WERI-Rb-1 (cell line): ENCODE data around the gene MAD1L1.
"Not testable (repeated sequence)": the region's sequence is repeated elsewhere in the genome, so short reads cannot be mapped to it uniquely, and the experiment has no call there.

Source experiments
- DNase-seq: peaks from one replicate; pipeline ENCODE4 v3.0.0-alpha.2; 2020
- H3K27ac ChIP-seq: fragments of 250-450 bp; sonication (Bioruptor Pico); 2 replicates; pipeline ENCODE4 v1.5.1; 2020; ENCODE audit warnings: mild to moderate bottlenecking, moderate library complexity
- H3K27me3 ChIP-seq: fragments of 250-450 bp; sonication (Bioruptor Pico); 2 replicates; pipeline ENCODE4 v1.5.1; 2021; ENCODE audit warnings: mild to moderate bottlenecking, low read depth, moderate library complexity; ENCODE audit not compliant: insufficient read depth, severe bottlenecking
- H3K36me3 ChIP-seq: fragments of 250-450 bp; sonication (Bioruptor Pico); 2 replicates; pipeline ENCODE4 v1.5.1; 2020; ENCODE audit warnings: mild to moderate bottlenecking, moderate library complexity
- H3K4me3 ChIP-seq: 2 replicates; pipeline ENCODE4 v1.5.1; 2011; ENCODE audit warnings: low read depth, mild to moderate bottlenecking, control low read depth, low read length
- H3K9me3 ChIP-seq: fragments of 250-450 bp; sonication (Bioruptor Pico); 2 replicates; pipeline ENCODE4 v1.5.1; 2021; ENCODE audit warnings: mild to moderate bottlenecking, moderate library complexity; ENCODE audit not compliant: severe bottlenecking
- TF ChIP-seq, protein P1 (sequence below): IDR thresholded peaks from 2 replicates; pipeline ENCODE4 v1.5.1; 2011; ENCODE audit warnings: low read depth, mild to moderate bottlenecking, control low read depth, inconsistent platforms, low read length

MAD1L1 gene

GRCh38 chr7:1844336-1844950 lies 388.3 kb downstream of the MAD1L1 start:
- Histone ChIP-seq H3K27me3 (no peaks in the 10 kb centered on the region), H3K4me3 (no peak overlapping the region), H3K36me3 (no peaks in the 10 kb centered on the region; the same call in 1 of the 2 replicates), H3K9me3 (no peaks in the 10 kb centered on the region), H3K27ac (no peak overlapping the region)
- DNase-seq: peak; percentile 18
- TF ChIP-seq, protein P1, sequence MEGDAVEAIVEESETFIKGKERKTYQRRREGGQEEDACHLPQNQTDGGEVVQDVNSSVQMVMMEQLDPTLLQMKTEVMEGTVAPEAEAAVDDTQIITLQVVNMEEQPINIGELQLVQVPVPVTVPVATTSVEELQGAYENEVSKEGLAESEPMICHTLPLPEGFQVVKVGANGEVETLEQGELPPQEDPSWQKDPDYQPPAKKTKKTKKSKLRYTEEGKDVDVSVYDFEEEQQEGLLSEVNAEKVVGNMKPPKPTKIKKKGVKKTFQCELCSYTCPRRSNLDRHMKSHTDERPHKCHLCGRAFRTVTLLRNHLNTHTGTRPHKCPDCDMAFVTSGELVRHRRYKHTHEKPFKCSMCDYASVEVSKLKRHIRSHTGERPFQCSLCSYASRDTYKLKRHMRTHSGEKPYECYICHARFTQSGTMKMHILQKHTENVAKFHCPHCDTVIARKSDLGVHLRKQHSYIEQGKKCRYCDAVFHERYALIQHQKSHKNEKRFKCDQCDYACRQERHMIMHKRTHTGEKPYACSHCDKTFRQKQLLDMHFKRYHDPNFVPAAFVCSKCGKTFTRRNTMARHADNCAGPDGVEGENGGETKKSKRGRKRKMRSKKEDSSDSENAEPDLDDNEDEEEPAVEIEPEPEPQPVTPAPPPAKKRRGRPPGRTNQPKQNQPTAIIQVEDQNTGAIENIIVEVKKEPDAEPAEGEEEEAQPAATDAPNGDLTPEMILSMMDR: peak; percentile 29; the same call in 1 of the 2 replicates

DNA sequence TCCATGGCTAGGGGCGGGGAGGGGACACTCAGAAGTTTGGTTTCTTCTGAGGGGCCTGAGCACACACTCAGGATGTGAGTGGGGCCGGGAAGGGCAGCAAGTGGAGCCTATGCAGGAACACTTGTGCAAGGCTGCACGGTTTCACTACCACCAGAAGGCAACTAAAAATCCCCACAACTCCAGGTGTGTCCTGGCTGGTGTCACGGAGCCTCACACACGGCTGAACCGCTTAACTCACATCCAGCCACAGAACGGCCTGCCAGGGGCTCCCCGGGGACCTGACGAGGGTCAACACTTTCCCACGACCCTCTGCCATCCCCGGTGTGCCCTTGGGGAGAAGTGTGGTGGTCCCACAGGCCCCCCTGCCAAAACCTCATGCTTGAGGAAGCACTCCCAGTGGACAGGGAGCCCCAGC lies 388.8 kb downstream of the MAD1L1 start:
- Histone ChIP-seq H3K27me3 (no peaks in the 10 kb centered on the region), H3K4me3 (no peak overlapping the region), H3K9me3 (no peaks in the 10 kb centered on the region), H3K27ac (no peak overlapping the region), H3K36me3 (no peaks in the 10 kb centered on the region; the same call in 1 of the 2 replicates)
- TF ChIP-seq, protein P1: no peak
- no peak for DNase-seq

DNA sequence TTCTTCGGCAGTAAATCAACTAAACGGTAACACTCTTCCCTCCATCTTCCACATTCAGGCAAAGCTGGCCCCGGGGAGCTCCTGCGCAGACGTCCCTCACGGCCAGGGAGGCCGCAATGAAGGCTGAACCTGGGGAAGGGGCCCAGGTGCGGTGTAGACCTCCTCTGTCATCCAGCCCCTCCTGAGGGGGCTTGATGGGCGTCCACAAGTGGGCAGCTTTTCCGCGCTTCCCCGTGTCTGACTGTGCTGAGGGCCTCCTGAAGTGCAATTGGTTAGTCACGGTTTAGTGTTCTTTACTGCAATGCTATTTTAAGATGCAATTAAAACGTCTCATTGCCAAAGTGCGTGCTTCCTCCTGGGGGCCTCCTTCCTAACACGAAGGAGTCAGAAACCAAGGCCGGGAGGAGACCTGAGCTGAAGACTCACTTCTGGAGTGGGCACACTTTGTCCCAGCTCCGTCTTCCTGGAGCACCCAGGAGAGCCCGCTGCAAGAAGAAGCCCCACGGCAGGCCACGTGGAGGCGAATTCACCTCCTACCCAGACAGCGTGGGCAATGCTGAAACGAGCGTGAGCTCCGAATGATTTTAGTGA lies 389.4 kb downstream of the MAD1L1 start:
- Histone ChIP-seq H3K4me3 (no peak overlapping the region), H3K36me3 (no peaks in the 10 kb centered on the region; the same call in 1 of the 2 replicates), H3K9me3 (no peaks in the 10 kb centered on the region), H3K27ac (no peak overlapping the region), H3K27me3 (no peaks in the 10 kb centered on the region)
- DNase-seq: peak; percentile 5
- TF ChIP-seq, protein P1: no peak

DNA sequence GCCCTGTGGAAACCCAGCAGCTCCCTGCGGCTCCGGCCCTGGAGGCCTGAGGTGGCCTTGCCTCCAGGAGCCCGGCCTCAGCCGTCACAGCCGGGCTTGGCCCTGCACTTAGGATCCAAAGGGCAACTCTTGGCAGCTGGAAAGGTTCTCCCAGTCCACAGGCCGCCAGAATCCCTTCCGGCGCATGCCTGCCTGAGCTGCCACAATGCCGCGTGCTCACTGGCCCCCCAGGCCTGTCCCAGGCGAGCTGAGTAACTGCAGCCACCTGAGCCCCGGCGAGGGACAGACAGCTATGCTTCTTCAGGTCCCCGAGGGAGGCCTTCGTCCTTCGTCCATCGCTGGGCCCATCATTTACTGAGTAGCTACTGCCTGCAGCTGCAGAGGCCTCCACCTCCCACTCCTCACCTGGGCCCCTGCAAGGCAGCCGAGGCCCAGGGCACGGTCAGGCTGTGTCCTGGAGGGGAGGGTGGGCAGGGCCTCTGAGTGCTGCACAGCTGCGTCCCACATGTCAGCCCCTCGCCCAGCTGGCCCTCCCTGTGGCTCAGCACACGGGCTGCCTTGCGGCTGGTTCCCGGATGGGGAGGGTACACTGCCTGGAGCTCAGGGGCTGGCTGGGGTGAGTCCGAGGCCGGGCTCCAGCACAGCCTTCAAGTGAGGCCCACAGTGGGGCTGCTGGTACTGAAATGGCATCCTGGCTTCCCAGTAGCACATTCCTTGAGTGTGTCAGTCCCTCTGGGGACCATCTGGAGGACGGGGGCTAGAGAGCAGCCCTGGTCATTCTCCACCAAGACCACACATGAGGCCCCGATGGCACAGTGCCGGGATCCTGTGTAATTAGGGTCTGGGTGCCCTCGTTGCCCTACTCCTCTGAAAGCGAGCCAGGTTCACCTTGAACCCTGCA lies 390.2 kb downstream of the MAD1L1 start:
- Histone ChIP-seq H3K36me3 (no peaks in the 10 kb centered on the region; the same call in 1 of the 2 replicates), H3K27me3 (no peaks in the 10 kb centered on the region), H3K9me3 (no peaks in the 10 kb centered on the region), H3K4me3 (no peak overlapping the region), H3K27ac (peak overlapping the region; percentile 59)
- TF ChIP-seq, protein P1: peak; percentile 52
- DNase-seq: peak; percentile 79

DNA sequence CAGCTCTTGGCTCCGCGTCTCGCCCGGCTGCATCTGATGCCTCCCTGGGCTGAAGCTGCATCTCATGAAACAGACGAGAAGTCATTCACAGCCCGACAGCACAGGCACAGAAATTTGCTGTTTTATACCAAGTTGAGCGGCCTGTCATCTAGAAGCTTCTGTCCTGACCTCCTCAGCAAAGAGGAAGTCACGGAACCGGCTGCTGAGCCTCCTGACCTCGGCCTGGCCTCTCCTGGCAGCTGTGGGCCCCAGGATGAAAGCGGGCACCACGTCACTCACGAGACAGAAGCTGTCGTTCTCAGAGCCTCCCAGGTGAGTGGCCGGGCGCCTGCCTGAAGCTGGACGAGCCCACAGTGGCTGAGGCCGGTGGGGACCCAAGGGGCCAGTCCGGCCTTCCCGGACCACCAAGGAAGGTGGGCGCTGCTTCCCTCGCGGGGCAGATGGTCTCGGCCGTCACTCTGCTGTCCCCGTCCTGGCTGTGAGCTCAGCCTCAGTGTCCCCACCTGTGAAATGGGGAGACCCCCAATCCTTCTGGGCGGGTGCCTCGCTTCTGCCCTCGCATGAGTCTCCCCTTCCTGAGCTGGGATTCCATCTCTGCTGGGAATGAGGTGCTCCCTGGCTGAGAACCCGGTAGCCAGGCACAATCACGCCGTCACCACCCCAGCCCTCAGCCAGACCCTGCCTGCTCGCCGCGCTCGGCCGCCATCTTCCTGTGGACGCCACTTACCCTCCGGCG lies 391.3 kb downstream of the MAD1L1 start:
- not testable (repeated sequence) for H3K27me3 ChIP-seq

GRCh38 chr7:1840744-1841143 lies 392.0 kb downstream of the MAD1L1 start:
- H3K9me3 ChIP-seq, DNase-seq, H3K27me3 ChIP-seq, H3K36me3 ChIP-seq, H3K4me3 ChIP-seq, H3K27ac ChIP-seq: not testable (repeated sequence)

More for the DNA sequence above, 391.3 kb downstream of the MAD1L1 start:
- not testable (repeated sequence) for H3K36me3 ChIP-seq, DNase-seq, H3K27ac ChIP-seq, H3K9me3 ChIP-seq, H3K4me3 ChIP-seq
